HUES6 (cell line): ENCODE data around the gene ABCC1.

Experiments
- H3K27ac ChIP-seq: 2 replicates; pipeline ENCODE4 v1.7.0; 2013; ENCODE audit warnings: low read depth, mild to moderate bottlenecking, low read length, inconsistent platforms
- H3K27me3 ChIP-seq: 2 replicates; pipeline ENCODE4 v1.6.1; 2013; ENCODE audit warnings: low read length; ENCODE audit not compliant: control insufficient read depth, insufficient read depth
- H3K36me3 ChIP-seq: 2 replicates; pipeline ENCODE4 v1.6.1; 2013; ENCODE audit warnings: low read length; ENCODE audit not compliant: control insufficient read depth, insufficient read depth
- H3K4me1 ChIP-seq: 2 replicates; pipeline ENCODE4 v1.6.1; 2013; ENCODE audit warnings: low read length; ENCODE audit not compliant: control insufficient read depth, insufficient read depth
- H3K4me3 ChIP-seq: 2 replicates; pipeline ENCODE4 v1.5.1; 2013; ENCODE audit warnings: low read depth, low read length
- H3K9ac ChIP-seq: one replicate; pipeline ENCODE4 v1.6.1; 2013; ENCODE audit warnings: mild to moderate bottlenecking, low read length
- H3K9me3 ChIP-seq: 2 replicates; pipeline ENCODE4 v1.6.1; 2013; ENCODE audit warnings: low read depth, low read length; ENCODE audit not compliant: control insufficient read depth, insufficient read depth

Gene ABCC1

GRCh38 chr16:16086653-16087446 lies 137.4 kb downstream of the ABCC1 start:
- H3K27me3 ChIP-seq: no peaks in the 10 kb centered on the region
- no peaks in the 10 kb centered on the region for H3K4me1 ChIP-seq
- peaks cover 95% of the 10 kb centered on the region for H3K36me3 ChIP-seq
- peaks cover 9% of the 10 kb centered on the region for H3K9me3 ChIP-seq
- H3K4me3 ChIP-seq: no peak overlapping the region
- no peak overlapping the region for H3K27ac ChIP-seq
- H3K9ac ChIP-seq: no peak overlapping the region

DNA sequence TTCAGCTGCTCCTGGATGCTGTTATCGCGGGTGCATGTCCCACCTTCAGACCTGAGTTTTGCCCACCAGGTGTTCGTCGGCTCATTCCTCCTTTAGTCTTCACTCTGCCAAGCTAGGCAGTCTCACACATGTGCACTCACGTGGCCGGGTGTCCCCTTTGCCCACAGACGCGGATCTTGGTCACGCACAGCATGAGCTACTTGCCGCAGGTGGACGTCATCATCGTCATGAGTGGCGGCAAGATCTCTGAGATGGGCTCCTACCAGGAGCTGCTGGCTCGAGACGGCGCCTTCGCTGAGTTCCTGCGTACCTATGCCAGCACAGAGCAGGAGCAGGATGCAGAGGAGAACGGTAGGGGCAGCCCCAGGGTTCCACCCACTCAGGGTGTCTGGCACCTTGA lies 140.8 kb downstream of the ABCC1 start:
- Histone ChIP-seq H3K36me3 (peaks cover 87% of the 10 kb centered on the region), H3K9ac (no peak overlapping the region)

GRCh38 chr16:16092925-16093627 lies 143.7 kb downstream of the ABCC1 start:
- Histone ChIP-seq H3K9ac (no peak overlapping the region), H3K4me3 (no peak overlapping the region), H3K9me3 (no peaks in the 10 kb centered on the region), H3K27me3 (no peaks in the 10 kb centered on the region), H3K27ac (no peak overlapping the region), H3K36me3 (peaks cover 80% of the 10 kb centered on the region), H3K4me1 (peaks cover 3% of the 10 kb centered on the region; the same call in 1 of the 2 replicates)

More for the DNA sequence above, 140.8 kb downstream of the ABCC1 start:
- Histone ChIP-seq H3K4me1 (peaks cover 3% of the 10 kb centered on the region; the same call in 1 of the 2 replicates), H3K4me3 (no peak overlapping the region), H3K27ac (no peak overlapping the region), H3K9me3 (no peaks in the 10 kb centered on the region), H3K27me3 (no peaks in the 10 kb centered on the region)

GRCh38 chr16:16093628-16094332 lies 144.4 kb downstream of the ABCC1 start:
- H3K36me3 ChIP-seq: peaks cover 79% of the 10 kb centered on the region
- H3K27ac ChIP-seq: no peak overlapping the region
- H3K9ac ChIP-seq: no peak overlapping the region
- H3K27me3 ChIP-seq: no peaks in the 10 kb centered on the region
- H3K9me3 ChIP-seq: no peaks in the 10 kb centered on the region
- H3K4me3 ChIP-seq: no peak overlapping the region
- H3K4me1 ChIP-seq: peaks cover 3% of the 10 kb centered on the region; the same call in 1 of the 2 replicates

GRCh38 chr16:16095646-16096045 lies 146.2 kb downstream of the ABCC1 start:
- Histone ChIP-seq H3K4me1 (peaks cover 3% of the 10 kb centered on the region; the same call in 1 of the 2 replicates), H3K4me3 (no peak overlapping the region), H3K27ac (no peak overlapping the region), H3K9me3 (no peaks in the 10 kb centered on the region), H3K36me3 (peaks cover 77% of the 10 kb centered on the region), H3K27me3 (no peaks in the 10 kb centered on the region), H3K9ac (no peak overlapping the region)

- no peak overlapping the region for H3K27ac ChIP-seq
- H3K27me3 ChIP-seq: no peaks in the 10 kb centered on the region
- no peaks in the 10 kb centered on the region for H3K9me3 ChIP-seq
- peaks cover 3% of the 10 kb centered on the region; the same call in 1 of the 2 replicates for H3K4me1 ChIP-seq
- H3K36me3 ChIP-seq: peaks cover 74% of the 10 kb centered on the region
- no peak overlapping the region for H3K4me3 ChIP-seq
- no peak overlapping the region for H3K9ac ChIP-seq
These were observed 146.9 kb downstream of the ABCC1 start for GRCh38 chr16:16096121-16096857.

DNA sequence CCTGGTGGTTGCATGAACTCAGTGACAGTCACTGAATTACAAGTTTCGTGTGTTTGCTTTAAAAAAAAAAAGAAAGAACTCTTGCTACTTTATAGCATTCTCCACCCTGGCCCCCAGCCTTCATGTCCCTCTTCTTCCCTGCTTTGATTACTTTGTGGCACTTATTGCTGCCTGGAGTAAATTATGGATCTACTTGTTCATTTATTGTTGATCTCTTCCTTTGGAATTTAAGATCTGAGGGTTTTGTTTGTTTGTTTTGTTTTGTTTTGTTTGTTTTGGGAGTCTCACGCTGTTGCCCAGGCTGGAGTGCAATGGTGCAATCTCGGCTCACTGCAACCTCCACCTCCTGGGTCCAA lies 147.4 kb downstream of the ABCC1 start:
- Histone ChIP-seq H3K4me3 (no peak overlapping the region), H3K4me1 (peaks cover 3% of the 10 kb centered on the region; the same call in 1 of the 2 replicates), H3K27me3 (no peaks in the 10 kb centered on the region), H3K36me3 (peaks cover 74% of the 10 kb centered on the region), H3K9me3 (no peaks in the 10 kb centered on the region), H3K27ac (no peak overlapping the region), H3K9ac (no peak overlapping the region)

DNA sequence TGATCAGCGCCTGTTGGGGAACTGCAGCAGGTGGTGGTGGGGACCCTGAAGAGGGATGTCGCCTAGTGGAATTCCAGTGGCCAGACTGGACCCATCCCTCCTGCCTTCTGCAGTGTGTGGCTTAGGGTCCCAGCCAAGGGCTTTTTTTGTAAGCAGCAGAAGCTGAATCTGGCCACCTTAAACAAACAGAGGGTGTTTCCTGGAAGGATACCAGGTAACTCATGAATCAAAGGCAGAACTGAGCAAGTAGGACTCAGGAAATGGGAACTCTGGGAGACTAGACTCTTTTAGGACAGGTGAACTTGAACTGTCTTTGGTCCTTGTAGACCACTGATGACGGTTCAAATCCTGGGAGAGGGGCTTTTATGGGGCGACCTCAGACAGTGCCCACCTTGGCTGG lies 149.9 kb downstream of the ABCC1 start:
- Histone ChIP-seq H3K4me1 (no peaks in the 10 kb centered on the region), H3K27ac (no peak overlapping the region), H3K9me3 (no peaks in the 10 kb centered on the region), H3K9ac (no peak overlapping the region), H3K36me3 (peaks cover 79% of the 10 kb centered on the region), H3K27me3 (no peaks in the 10 kb centered on the region), H3K4me3 (no peak overlapping the region)

- H3K9me3 ChIP-seq: no peaks in the 10 kb centered on the region
- H3K27ac ChIP-seq: no peak overlapping the region
- no peaks in the 10 kb centered on the region for H3K4me1 ChIP-seq
- H3K36me3 ChIP-seq: peaks cover 83% of the 10 kb centered on the region
- H3K9ac ChIP-seq: no peak overlapping the region
- no peaks in the 10 kb centered on the region for H3K27me3 ChIP-seq
- H3K4me3 ChIP-seq: no peak overlapping the region
These were observed 151.2 kb downstream of the ABCC1 start for GRCh38 chr16:16100631-16101030.

- Histone ChIP-seq H3K4me1 (no peaks in the 10 kb centered on the region), H3K27me3 (no peaks in the 10 kb centered on the region), H3K4me3 (no peak overlapping the region), H3K36me3 (peaks cover 79% of the 10 kb centered on the region), H3K9me3 (no peaks in the 10 kb centered on the region), H3K9ac (no peak overlapping the region), H3K27ac (no peak overlapping the region)
These were observed 152.2 kb downstream of the ABCC1 start for GRCh38 chr16:16101585-16101984.
